Loucy (cell line): ENCODE results near the gene NCOA1.
"Not testable (repeated sequence)": the region's sequence is repeated elsewhere in the genome, so short reads cannot be mapped to it uniquely, and the experiment has no call there.

Source experiments
- H2AFZ ChIP-seq: fragments of 200-600 bp; sonication (generic); 2 replicates; pipeline ENCODE4 v1.6.0; 2016; ENCODE audit warnings: antibody characterized with exemption, mild to moderate bottlenecking, low read length, moderate library complexity
- H3F3A ChIP-seq: fragments of 200-600 bp; 2 replicates; pipeline ENCODE4 v1.6.0; 2016; ENCODE audit warnings: antibody characterized with exemption, low read depth, mild to moderate bottlenecking
- H3K27me3 ChIP-seq: fragments of 200-600 bp; sonication (generic); 2 replicates; pipeline ENCODE4 v1.6.1; 2014; ENCODE audit warnings: low read length, mild to moderate bottlenecking; ENCODE audit not compliant: insufficient read depth, poor library complexity, severe bottlenecking
- H3K36me3 ChIP-seq: fragments of 200-600 bp; sonication (generic); 2 replicates; pipeline ENCODE4 v1.6.1; 2016; ENCODE audit warnings: low read length; ENCODE audit not compliant: insufficient read depth
- H3K4me1 ChIP-seq: fragments of 200-600 bp; sonication (generic); 2 replicates; pipeline ENCODE4 v1.5.1; 2014; ENCODE audit warnings: low read length, mild to moderate bottlenecking; ENCODE audit not compliant: insufficient read depth, poor library complexity, severe bottlenecking
- H3K4me2 ChIP-seq: fragments of 200-600 bp; sonication (generic); 2 replicates; pipeline ENCODE4 v1.6.0; 2014; ENCODE audit warnings: antibody characterized with exemption, low read length, low read depth, mild to moderate bottlenecking; ENCODE audit not compliant: poor library complexity, severe bottlenecking
- H3K4me3 ChIP-seq: fragments of 200-600 bp; sonication (generic); 2 replicates; pipeline ENCODE4 v1.5.1; 2014; ENCODE audit warnings: low read length, mild to moderate bottlenecking, mixed read lengths; ENCODE audit not compliant: poor library complexity, severe bottlenecking
- H3K79me2 ChIP-seq: fragments of 200-600 bp; sonication (generic); 2 replicates; pipeline ENCODE4 v1.6.1; 2014; ENCODE audit warnings: low read length; ENCODE audit not compliant: insufficient read depth
- H3K9ac ChIP-seq: fragments of 200-600 bp; sonication (generic); 2 replicates; pipeline ENCODE4 v1.6.0; 2014; ENCODE audit warnings: mild to moderate bottlenecking, low read depth, low read length, moderate library complexity; ENCODE audit not compliant: poor library complexity, severe bottlenecking
- H3K9me2 ChIP-seq: fragments of 200-600 bp; sonication (generic); replicated peaks from 2 replicates; pipeline ENCODE4 v1.6.1; 2016; ENCODE audit warnings: low read depth, low read length, mixed read lengths
- H3K9me3 ChIP-seq: fragments of 200-600 bp; sonication (generic); 2 replicates; pipeline ENCODE4 v1.6.1; 2014; ENCODE audit warnings: mild to moderate bottlenecking, antibody characterized with exemption, low read length, low read depth; ENCODE audit not compliant: insufficient read depth
- H4K20me1 ChIP-seq: fragments of 200-600 bp; sonication (generic); 2 replicates; pipeline ENCODE4 v1.6.0; 2014; ENCODE audit warnings: antibody characterized with exemption, low read length, mild to moderate bottlenecking; ENCODE audit not compliant: insufficient read depth, poor library complexity, severe bottlenecking
- EZH2phosphoT487 ChIP-seq: fragments of 200-600 bp; IDR thresholded peaks from 2 replicates; pipeline ENCODE4 v1.6.1; 2018; ENCODE audit warnings: antibody characterized with exemption, mild to moderate bottlenecking, moderate library complexity, borderline replicate concordance
- TF ChIP-seq, protein P1 (sequence below): fragments of 200-600 bp; sonication (generic); conservative IDR thresholded peaks from 2 replicates; pipeline ENCODE4 v1.5.1; 2014; ENCODE audit warnings: mild to moderate bottlenecking, antibody characterized with exemption, low read length

The NCOA1 gene

DNA sequence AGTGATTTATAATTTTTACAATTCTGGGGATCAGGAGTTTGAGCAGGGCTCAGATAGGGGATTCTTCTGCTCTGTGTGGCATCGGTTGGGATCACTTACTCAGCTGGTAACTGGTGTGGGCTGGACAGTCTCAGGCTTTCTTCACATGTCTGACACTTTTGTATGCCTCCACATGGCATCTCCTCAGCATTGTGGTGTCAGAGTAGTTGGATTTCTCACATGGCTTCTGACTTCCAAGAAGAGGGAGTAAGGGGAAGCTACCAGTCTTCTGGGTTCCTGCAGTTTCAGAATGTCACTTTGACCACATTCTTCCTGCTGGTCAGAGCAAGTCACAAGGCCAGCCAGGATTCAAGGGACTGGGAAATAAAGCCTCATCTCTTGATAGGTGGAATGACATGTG is 55.6 kb downstream of the NCOA1 start:
- H3K4me1 ChIP-seq: peaks cover 9% of the 10 kb centered on the region
- H3K9me3 ChIP-seq: 0 out of 2 replicates have a peak, but pooled peaks cover 5% of the 10 kb centered on the region
- H3K36me3 ChIP-seq: no peaks in the 10 kb centered on the region
- no peak overlapping the region for H3K4me3 ChIP-seq
- no peak for TF ChIP-seq EZH2phosphoT487
- TF ChIP-seq, protein P1, sequence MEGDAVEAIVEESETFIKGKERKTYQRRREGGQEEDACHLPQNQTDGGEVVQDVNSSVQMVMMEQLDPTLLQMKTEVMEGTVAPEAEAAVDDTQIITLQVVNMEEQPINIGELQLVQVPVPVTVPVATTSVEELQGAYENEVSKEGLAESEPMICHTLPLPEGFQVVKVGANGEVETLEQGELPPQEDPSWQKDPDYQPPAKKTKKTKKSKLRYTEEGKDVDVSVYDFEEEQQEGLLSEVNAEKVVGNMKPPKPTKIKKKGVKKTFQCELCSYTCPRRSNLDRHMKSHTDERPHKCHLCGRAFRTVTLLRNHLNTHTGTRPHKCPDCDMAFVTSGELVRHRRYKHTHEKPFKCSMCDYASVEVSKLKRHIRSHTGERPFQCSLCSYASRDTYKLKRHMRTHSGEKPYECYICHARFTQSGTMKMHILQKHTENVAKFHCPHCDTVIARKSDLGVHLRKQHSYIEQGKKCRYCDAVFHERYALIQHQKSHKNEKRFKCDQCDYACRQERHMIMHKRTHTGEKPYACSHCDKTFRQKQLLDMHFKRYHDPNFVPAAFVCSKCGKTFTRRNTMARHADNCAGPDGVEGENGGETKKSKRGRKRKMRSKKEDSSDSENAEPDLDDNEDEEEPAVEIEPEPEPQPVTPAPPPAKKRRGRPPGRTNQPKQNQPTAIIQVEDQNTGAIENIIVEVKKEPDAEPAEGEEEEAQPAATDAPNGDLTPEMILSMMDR: no peak
- H3K9ac ChIP-seq: no peak overlapping the region
- H2AFZ ChIP-seq: no peak overlapping the region
- no peaks in the 10 kb centered on the region for H3F3A ChIP-seq
- no peaks in the 10 kb centered on the region for H3K27me3 ChIP-seq
- H3K4me2 ChIP-seq: no peak overlapping the region
- no peaks in the 10 kb centered on the region for H4K20me1 ChIP-seq
- no peaks in the 10 kb centered on the region for H3K9me2 ChIP-seq
- H3K79me2 ChIP-seq: peaks cover 13% of the 10 kb centered on the region

DNA sequence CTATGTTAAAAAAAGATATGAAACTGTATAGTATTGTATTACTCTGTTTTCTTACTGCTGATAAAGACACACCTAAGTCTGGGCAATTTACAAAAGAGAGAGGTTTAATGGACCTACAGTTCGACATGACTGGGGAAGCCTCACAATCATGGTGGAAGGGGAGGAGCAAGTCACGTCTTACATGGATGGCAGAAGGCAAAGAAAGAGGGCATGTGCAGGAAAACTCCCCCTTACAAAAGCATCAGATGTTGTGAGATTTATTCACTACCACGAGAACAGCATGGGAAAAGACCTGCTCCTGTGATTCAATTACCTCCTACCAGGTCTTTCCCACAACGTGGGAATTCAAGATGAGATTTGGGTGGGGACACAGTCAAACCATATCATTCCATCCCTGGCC is 57.0 kb downstream of the NCOA1 start:
- no peak overlapping the region for H3K9ac ChIP-seq
- H3K4me2 ChIP-seq: no peak overlapping the region
- peaks cover 17% of the 10 kb centered on the region for H3K79me2 ChIP-seq
- no peak overlapping the region for H2AFZ ChIP-seq
- TF ChIP-seq, protein P1: no peak
- no peak for TF ChIP-seq EZH2phosphoT487
- peaks cover 9% of the 10 kb centered on the region for H3K4me1 ChIP-seq
- H3K9me3 ChIP-seq: 0 out of 2 replicates have a peak, but pooled peaks cover 5% of the 10 kb centered on the region
- no peaks in the 10 kb centered on the region for H3K36me3 ChIP-seq
- H3K27me3 ChIP-seq: no peaks in the 10 kb centered on the region
- no peak overlapping the region for H3K4me3 ChIP-seq
- no peaks in the 10 kb centered on the region for H4K20me1 ChIP-seq
- H3F3A ChIP-seq: no peaks in the 10 kb centered on the region
- H3K9me2 ChIP-seq: no peaks in the 10 kb centered on the region

DNA sequence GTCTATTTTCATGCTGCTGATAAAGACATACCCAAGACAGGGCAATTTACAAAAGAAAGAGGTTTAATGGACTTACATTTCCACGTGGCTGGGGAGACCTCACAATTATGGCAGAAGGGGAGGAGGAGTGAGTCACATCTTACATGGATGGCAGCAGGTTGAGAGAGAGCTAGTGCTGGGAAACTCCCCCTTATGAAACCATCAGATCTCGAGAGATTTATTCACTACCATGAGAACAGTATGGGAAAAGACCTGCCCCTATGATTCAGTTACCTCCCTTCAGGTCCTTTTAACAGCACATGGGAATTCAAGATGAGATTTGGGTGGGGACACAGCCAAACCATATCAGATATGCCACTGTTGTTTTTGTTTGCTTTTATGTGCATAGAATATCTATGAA is 59.2 kb downstream of the NCOA1 start:
- H3K79me2 ChIP-seq: peaks cover 18% of the 10 kb centered on the region
- not testable (repeated sequence) for H3K9ac ChIP-seq, H4K20me1 ChIP-seq, H3K4me2 ChIP-seq, H3K27me3 ChIP-seq, H3K9me2 ChIP-seq, H3F3A ChIP-seq, H3K9me3 ChIP-seq, H3K4me1 ChIP-seq, H3K4me3 ChIP-seq, H3K36me3 ChIP-seq, H2AFZ ChIP-seq

DNA sequence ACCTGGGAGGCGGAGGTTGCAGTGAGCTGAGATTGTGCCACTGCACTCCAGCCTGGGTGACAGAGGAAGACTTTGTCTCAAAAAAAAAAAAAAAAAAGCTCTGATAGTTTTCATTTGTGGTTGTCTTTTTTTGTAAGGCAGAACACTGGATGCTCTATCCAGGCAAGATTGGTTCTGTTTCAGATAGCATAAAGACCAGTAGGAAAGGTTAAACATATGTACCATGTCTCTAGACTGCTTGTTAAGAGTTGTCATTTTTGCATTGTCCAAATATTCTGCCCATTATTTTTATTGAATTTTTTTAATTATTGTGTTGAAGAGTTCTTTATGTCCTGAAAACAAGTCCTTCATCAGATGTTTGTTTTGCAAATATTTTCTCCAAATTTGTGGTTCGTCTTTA is 60.0 kb downstream of the NCOA1 start:
- H3K9me3 ChIP-seq: 0 out of 2 replicates have a peak, but pooled peaks cover 5% of the 10 kb centered on the region
- H3F3A ChIP-seq: no peaks in the 10 kb centered on the region
- no peaks in the 10 kb centered on the region for H3K27me3 ChIP-seq
- H3K36me3 ChIP-seq: no peaks in the 10 kb centered on the region; the same call in 1 of the 2 replicates
- no peak overlapping the region for H3K4me2 ChIP-seq
- TF ChIP-seq EZH2phosphoT487: no peak
- TF ChIP-seq, protein P1: no peak
- no peak overlapping the region for H3K4me3 ChIP-seq
- H4K20me1 ChIP-seq: no peaks in the 10 kb centered on the region
- no peak overlapping the region for H2AFZ ChIP-seq
- H3K9me2 ChIP-seq: no peaks in the 10 kb centered on the region
- no peaks in the 10 kb centered on the region for H3K4me1 ChIP-seq
- peaks cover 19% of the 10 kb centered on the region for H3K79me2 ChIP-seq
- no peak overlapping the region for H3K9ac ChIP-seq
